Endodermal cell (in vitro differentiated cells): ENCODE measurements around the gene AMOT. TPM values are rescaled to one million over a fixed set of nuclear protein-coding genes. Genes with fewer than 3 reads are reported as not detected.

ENCODE experiments used
- DNase-seq: peaks from one replicate; pipeline ENCODE4 v3.0.0-alpha.2; 2017
- H3K27ac ChIP-seq: 2 replicates; pipeline ENCODE4 v1.5.1; 2013; ENCODE audit warnings: mild to moderate bottlenecking, low read depth, low read length, moderate library complexity
- H3K27me3 ChIP-seq: 2 replicates; pipeline ENCODE4 v1.6.1; 2013; ENCODE audit warnings: mild to moderate bottlenecking, low read length, moderate library complexity; ENCODE audit not compliant: insufficient read depth, control insufficient read depth, poor library complexity, severe bottlenecking
- H3K36me3 ChIP-seq: 2 replicates; pipeline ENCODE4 v1.7.0; 2013; ENCODE audit warnings: mild to moderate bottlenecking, low read length, moderate library complexity; ENCODE audit not compliant: control insufficient read depth, insufficient read depth
- H3K4me1 ChIP-seq: one replicate; pipeline ENCODE4 v1.7.0; 2013; ENCODE audit warnings: low read length; ENCODE audit not compliant: control insufficient read depth, insufficient read depth
- H3K4me3 ChIP-seq: 2 replicates; pipeline ENCODE4 v1.5.1; 2013; ENCODE audit warnings: mild to moderate bottlenecking, low read length, moderate library complexity
- H3K9ac ChIP-seq: 2 replicates; pipeline ENCODE4 v1.6.1; 2013; ENCODE audit warnings: mild to moderate bottlenecking, low read length, moderate library complexity; ENCODE audit not compliant: poor library complexity, severe bottlenecking; ENCODE audit errors: extremely low read depth
- H3K9me3 ChIP-seq: 2 replicates; pipeline ENCODE4 v1.6.1; 2013; ENCODE audit warnings: mild to moderate bottlenecking, low read length, moderate library complexity; ENCODE audit not compliant: control insufficient read depth
- H3K27ac Mint-ChIP-seq: 2 replicates; pipeline ENCODE4 v1.8.0; 2020; ENCODE audit warnings: mixed read lengths
- H3K27me3 Mint-ChIP-seq: 2 replicates; pipeline ENCODE4 v1.8.0; 2021; ENCODE audit warnings: mild to moderate bottlenecking, mixed read lengths; ENCODE audit not compliant: insufficient read depth
- H3K36me3 Mint-ChIP-seq: 2 replicates; pipeline ENCODE4 v1.8.0; 2020; ENCODE audit warnings: low read depth, mixed read lengths
- H3K4me1 Mint-ChIP-seq: 2 replicates; pipeline ENCODE4 v1.8.0; 2020; ENCODE audit warnings: mixed read lengths
- H3K4me3 Mint-ChIP-seq: 2 replicates; pipeline ENCODE4 v1.8.0; 2020; ENCODE audit warnings: mild to moderate bottlenecking, moderate library complexity, mixed read lengths
- H3K9me3 Mint-ChIP-seq: 2 replicates; pipeline ENCODE4 v1.8.0; 2020; ENCODE audit warnings: mild to moderate bottlenecking, mixed read lengths
- WGBS, 2 experiments: methylation state at CpG; one replicate each; pipeline versions ENCODE4 v1.1.5 to v1.1.7; 2013; ENCODE audit warnings: missing lambda C conversion rate in 2 of 2, mixed read lengths in 1 of 2; ENCODE audit not compliant: insufficient coverage in 1 of 2, insufficient read length in 1 of 2; 5-methylcytosine and 5-hydroxymethylcytosine counted together
- total RNA-seq, 2 donors: library from RNA; stranded (reverse); fragmentation: NEBNext Ultra II Directional in 1 of 2; extraction: Animal tissue kit (Norgen Biotek cat#: 25700) in 1 of 2; gene quantifications; 2 replicates in 1 of 2; 3 replicates in 1 of 2; pipeline ENCODE4 v1.2.1, GENCODE V29; 2021
- TF ChIP-seq, protein P1 (sequence below): fragments of 200-600 bp; sonication (generic); conservative IDR thresholded peaks from 2 replicates; pipeline ENCODE4 v1.5.0; 2021; ENCODE audit warnings: antibody characterized with exemption, mild to moderate bottlenecking

The AMOT gene
- total RNA-seq, 2 donors from 2014 or later: 41.3 to 59.8 TPM

DNA sequence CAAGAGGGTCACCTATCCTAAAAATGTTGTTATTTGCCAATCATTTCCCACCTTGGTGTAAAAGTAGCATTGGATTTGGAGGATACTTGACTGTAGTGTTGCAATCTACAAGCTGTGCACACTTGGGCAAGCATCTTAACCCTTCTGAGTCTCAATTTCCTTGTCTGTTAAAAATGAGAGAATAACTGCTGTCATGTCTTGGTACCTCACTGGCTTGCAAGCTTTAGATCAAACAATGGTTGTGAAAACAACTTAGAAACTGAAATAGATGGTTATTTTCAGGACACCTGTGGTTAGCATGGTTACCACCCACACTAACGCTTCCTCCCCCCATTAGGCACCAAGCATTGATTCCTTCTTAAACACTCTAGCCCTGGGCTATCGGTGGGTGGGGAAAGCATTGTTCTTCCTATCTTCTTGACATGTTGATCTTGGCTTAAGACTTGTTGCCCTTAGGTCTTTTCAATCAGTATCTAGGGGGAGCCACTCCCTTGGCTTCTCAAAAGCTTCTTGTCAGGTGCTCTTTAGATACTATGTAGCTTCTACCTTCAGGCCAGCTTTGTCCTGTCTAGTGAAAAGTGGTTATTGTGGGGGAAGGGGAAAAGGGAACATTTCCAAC, 10.6 kb upstream of the AMOT start:
- Mint-ChIP-seq H3K27me3 (no peaks in the 10 kb centered on the region), H3K9me3 (peaks cover 14% of the 10 kb centered on the region), H3K27ac (peak overlapping the region; percentile 91), H3K4me3 (peak overlapping the region; percentile 46), H3K4me1 (peaks cover 61% of the 10 kb centered on the region), H3K36me3 (peaks cover 2% of the 10 kb centered on the region)
- 14% methylated on average over 2 of the region's 2 CpGs; no CpG with 5 or more reads in 1 of the 2 experiments for whole genome bisulfite sequencing, 2 experiments
- Histone ChIP-seq H3K4me3 (peak overlapping the region; percentile 64), H3K36me3 (no peaks in the 10 kb centered on the region), H3K9ac (peak overlapping the region; percentile 49), H3K9me3 (peaks cover 6% of the 10 kb centered on the region), H3K4me1 (peaks cover 7% of the 10 kb centered on the region), H3K27ac (no peak overlapping the region), H3K27me3 (no peaks in the 10 kb centered on the region)
- TF ChIP-seq, protein P1, sequence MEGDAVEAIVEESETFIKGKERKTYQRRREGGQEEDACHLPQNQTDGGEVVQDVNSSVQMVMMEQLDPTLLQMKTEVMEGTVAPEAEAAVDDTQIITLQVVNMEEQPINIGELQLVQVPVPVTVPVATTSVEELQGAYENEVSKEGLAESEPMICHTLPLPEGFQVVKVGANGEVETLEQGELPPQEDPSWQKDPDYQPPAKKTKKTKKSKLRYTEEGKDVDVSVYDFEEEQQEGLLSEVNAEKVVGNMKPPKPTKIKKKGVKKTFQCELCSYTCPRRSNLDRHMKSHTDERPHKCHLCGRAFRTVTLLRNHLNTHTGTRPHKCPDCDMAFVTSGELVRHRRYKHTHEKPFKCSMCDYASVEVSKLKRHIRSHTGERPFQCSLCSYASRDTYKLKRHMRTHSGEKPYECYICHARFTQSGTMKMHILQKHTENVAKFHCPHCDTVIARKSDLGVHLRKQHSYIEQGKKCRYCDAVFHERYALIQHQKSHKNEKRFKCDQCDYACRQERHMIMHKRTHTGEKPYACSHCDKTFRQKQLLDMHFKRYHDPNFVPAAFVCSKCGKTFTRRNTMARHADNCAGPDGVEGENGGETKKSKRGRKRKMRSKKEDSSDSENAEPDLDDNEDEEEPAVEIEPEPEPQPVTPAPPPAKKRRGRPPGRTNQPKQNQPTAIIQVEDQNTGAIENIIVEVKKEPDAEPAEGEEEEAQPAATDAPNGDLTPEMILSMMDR: peak; percentile 53
- peak; percentile 80 for DNase-seq

DNA sequence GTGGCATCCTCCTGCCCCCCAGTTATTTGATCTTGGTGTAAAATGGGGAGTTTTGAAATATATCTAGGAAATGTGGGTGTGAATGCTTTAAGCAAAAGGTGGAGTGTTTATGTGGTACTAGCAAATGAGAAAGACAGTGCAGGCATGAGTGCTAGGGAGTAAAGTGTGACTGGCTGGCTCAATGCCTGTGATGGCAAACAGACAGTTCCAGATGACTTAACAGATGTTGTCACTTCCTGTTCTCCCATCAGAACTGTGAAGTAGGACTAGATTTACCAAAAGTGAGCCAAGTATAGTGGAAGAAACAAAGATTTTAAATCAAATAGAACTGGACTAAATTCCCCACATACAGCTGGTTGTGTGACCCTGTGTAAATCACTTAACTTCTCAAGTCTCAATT, 8.4 kb upstream of the AMOT start:
- no peaks in the 10 kb centered on the region for H3K27me3 Mint-ChIP-seq
- H3K4me1 Mint-ChIP-seq: peaks cover 72% of the 10 kb centered on the region
- Histone ChIP-seq H3K9me3 (no peaks in the 10 kb centered on the region), H3K9ac (no peak overlapping the region), H3K27ac (no peak overlapping the region), H3K4me3 (no peak overlapping the region), H3K4me1 (peaks cover 7% of the 10 kb centered on the region), H3K27me3 (no peaks in the 10 kb centered on the region), H3K36me3 (no peaks in the 10 kb centered on the region)
- TF ChIP-seq, protein P1: no peak
- peaks cover 4% of the 10 kb centered on the region for H3K9me3 Mint-ChIP-seq
- H3K27ac Mint-ChIP-seq: no peak overlapping the region
- peaks cover 2% of the 10 kb centered on the region for H3K36me3 Mint-ChIP-seq
- no peak overlapping the region for H3K4me3 Mint-ChIP-seq
- DNase-seq: no peak

DNA sequence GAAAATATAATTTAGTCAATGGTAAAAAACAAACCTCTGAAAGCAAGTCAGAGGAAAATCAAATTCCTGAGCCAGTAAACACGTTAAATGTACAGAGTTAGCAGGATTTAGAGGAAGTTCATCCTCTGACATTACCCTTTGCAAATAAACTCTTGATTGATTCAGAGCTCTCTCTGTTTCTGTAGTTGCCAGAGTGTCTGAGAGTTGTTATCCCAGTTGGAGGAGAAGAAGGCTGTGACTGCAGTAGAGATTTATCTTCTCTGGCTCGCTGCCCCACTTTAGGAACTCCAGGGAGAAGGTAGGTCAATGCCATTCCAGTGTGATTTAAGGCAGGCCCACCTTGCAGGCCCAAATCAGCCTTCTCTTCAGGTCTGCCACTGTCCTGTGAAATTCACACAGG, 6.2 kb upstream of the AMOT start:
- no peaks in the 10 kb centered on the region for H3K36me3 ChIP-seq
- H3K4me1 ChIP-seq: peaks cover 3% of the 10 kb centered on the region
- Mint-ChIP-seq H3K27ac (no peak overlapping the region), H3K36me3 (no peaks in the 10 kb centered on the region), H3K4me3 (no peak overlapping the region), H3K9me3 (no peaks in the 10 kb centered on the region), H3K4me1 (peaks cover 56% of the 10 kb centered on the region), H3K27me3 (peaks cover 6% of the 10 kb centered on the region)
- H3K9me3 ChIP-seq: no peaks in the 10 kb centered on the region
- DNase-seq: no peak
- no peak overlapping the region for H3K4me3 ChIP-seq
- TF ChIP-seq, protein P1: no peak
- no peaks in the 10 kb centered on the region for H3K27me3 ChIP-seq
- H3K9ac ChIP-seq: no peak overlapping the region
- no peak overlapping the region for H3K27ac ChIP-seq
- 82 to 92% methylated on average over 2 of the region's 2 CpGs for WGBS, 2 experiments
